Fibroblast of villous mesenchyme (primary cell): ENCODE data around the gene AP2B1. TPM values are rescaled to one million over a fixed set of nuclear protein-coding genes. Genes with fewer than 3 reads are reported as not detected.

Experiments
- DNase-seq: peaks from one replicate; pipeline ENCODE4 v3.0.0-alpha.2; 2010; ENCODE audit warnings: low read depth
- H3K4me3 ChIP-seq: 2 replicates; pipeline ENCODE4 v1.5.1; 2011; ENCODE audit warnings: low read depth, mild to moderate bottlenecking, low read length
- total RNA-seq: library from RNA; depleted of rRNA; stranded (reverse); fragments of >200 nt; gene quantifications from 2 replicates; pipeline ENCODE4 v1.2.3, GENCODE V29; 2012
- TF ChIP-seq, protein P1 (sequence below): IDR thresholded peaks from 2 replicates; pipeline ENCODE4 v1.5.1; 2012; ENCODE audit warnings: low read depth, mild to moderate bottlenecking, low read length; ENCODE audit not compliant: insufficient read depth

The AP2B1 gene
- total RNA-seq, 1 donor, result 97.6 TPM

- DNase-seq, result no peak
- TF ChIP-seq, protein P1, sequence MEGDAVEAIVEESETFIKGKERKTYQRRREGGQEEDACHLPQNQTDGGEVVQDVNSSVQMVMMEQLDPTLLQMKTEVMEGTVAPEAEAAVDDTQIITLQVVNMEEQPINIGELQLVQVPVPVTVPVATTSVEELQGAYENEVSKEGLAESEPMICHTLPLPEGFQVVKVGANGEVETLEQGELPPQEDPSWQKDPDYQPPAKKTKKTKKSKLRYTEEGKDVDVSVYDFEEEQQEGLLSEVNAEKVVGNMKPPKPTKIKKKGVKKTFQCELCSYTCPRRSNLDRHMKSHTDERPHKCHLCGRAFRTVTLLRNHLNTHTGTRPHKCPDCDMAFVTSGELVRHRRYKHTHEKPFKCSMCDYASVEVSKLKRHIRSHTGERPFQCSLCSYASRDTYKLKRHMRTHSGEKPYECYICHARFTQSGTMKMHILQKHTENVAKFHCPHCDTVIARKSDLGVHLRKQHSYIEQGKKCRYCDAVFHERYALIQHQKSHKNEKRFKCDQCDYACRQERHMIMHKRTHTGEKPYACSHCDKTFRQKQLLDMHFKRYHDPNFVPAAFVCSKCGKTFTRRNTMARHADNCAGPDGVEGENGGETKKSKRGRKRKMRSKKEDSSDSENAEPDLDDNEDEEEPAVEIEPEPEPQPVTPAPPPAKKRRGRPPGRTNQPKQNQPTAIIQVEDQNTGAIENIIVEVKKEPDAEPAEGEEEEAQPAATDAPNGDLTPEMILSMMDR, result no peak
- H3K4me3 ChIP-seq, result no peak overlapping the region
Measured at GRCh38 chr17:35651467-35651866, 64.3 kb downstream of the AP2B1 start.

DNA sequence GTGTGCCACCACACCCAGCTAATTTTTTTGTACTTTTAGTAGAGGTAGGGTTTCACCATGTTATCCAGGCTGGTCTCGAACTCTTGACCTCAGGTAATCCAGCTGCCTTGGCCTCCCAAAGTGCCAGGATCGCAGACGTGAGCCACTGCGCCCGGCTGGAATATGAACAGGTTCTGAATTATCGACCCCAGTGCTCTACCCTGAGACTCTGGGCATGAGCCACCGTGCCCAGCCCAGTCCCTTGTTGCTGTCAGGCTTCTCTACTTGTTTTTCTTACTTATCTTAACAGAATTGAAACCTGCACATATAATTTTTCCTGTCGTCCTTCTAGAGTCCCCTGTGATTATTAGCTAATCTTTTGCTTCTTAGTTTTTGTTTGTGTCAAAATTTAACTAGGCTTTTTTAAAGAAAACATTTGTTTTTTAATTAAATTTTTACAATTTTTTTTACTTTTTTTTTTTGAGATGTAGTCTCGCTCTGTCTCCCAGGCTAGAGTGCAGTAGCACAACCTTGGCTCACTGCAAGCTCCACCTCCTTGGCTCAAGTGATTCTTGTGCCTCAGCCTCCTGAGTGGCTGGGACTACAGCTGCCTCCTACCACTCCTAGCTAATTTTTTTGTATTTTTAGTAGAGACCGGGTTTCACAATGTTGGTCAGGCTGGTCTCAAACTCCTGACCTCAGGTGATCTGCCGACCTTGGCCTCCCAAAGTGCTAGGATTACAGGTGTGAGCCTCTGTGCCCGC is 66.7 kb downstream of the AP2B1 start:
- TF ChIP-seq, protein P1, result no peak
- no peak overlapping the region for H3K4me3 ChIP-seq
- no peak for DNase-seq

GRCh38 chr17:35655303-35655702 is 68.2 kb downstream of the AP2B1 start:
- no peak for DNase-seq
- no peak overlapping the region for H3K4me3 ChIP-seq
- TF ChIP-seq, protein P1, result no peak

- TF ChIP-seq, protein P1, result peak; percentile 6
- no peak overlapping the region for H3K4me3 ChIP-seq
- DNase-seq, result peak; percentile 11
Measured at GRCh38 chr17:35660902-35661301, 73.8 kb downstream of the AP2B1 start.

- DNase-seq, result no peak
- no peak overlapping the region for H3K4me3 ChIP-seq
- TF ChIP-seq, protein P1, result no peak
Measured at GRCh38 chr17:35664685-35665084, 77.6 kb downstream of the AP2B1 start.

DNA sequence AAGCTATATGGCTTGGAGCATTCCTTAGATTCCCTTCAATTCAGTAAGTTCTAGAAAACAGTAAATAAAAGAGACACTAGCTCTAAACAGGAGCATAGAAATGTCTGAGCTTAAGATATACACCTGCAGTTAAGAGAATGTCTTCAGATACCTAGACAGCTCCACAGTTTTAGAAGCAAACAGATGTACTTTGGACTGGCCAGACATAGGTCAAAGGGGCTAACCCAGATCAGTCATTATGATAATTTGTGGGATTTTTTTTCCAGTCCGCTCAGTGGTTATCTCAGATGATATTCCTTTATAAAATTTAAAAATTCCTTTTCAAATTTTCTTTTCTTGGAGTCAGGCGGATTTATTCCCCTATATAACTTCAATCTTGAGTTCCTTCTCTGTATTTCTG is 78.5 kb downstream of the AP2B1 start:
- DNase-seq, result no peak
- TF ChIP-seq, protein P1, result no peak

GRCh38 chr17:35666070-35666469 is 78.9 kb downstream of the AP2B1 start:
- no peak overlapping the region for H3K4me3 ChIP-seq
- TF ChIP-seq, protein P1, result no peak
- DNase-seq, result peak; percentile 24

More for the DNA sequence above, 78.5 kb downstream of the AP2B1 start:
- H3K4me3 ChIP-seq, result no peak overlapping the region
